HUES6 (cell line): ENCODE results near the gene PCDH12.

Experiments
- H3K27ac ChIP-seq: 2 replicates; pipeline ENCODE4 v1.7.0; 2013; ENCODE audit warnings: low read depth, mild to moderate bottlenecking, low read length, inconsistent platforms
- H3K27me3 ChIP-seq: 2 replicates; pipeline ENCODE4 v1.6.1; 2013; ENCODE audit warnings: low read length; ENCODE audit not compliant: control insufficient read depth, insufficient read depth
- H3K36me3 ChIP-seq: 2 replicates; pipeline ENCODE4 v1.6.1; 2013; ENCODE audit warnings: low read length; ENCODE audit not compliant: control insufficient read depth, insufficient read depth
- H3K4me1 ChIP-seq: 2 replicates; pipeline ENCODE4 v1.6.1; 2013; ENCODE audit warnings: low read length; ENCODE audit not compliant: control insufficient read depth, insufficient read depth
- H3K4me3 ChIP-seq: 2 replicates; pipeline ENCODE4 v1.5.1; 2013; ENCODE audit warnings: low read depth, low read length
- H3K9ac ChIP-seq: one replicate; pipeline ENCODE4 v1.6.1; 2013; ENCODE audit warnings: mild to moderate bottlenecking, low read length
- H3K9me3 ChIP-seq: 2 replicates; pipeline ENCODE4 v1.6.1; 2013; ENCODE audit warnings: low read depth, low read length; ENCODE audit not compliant: control insufficient read depth, insufficient read depth

Gene PCDH12

GRCh38 chr5:141917760-141918159 lies 40.2 kb downstream of the PCDH12 start:
- Histone ChIP-seq H3K9ac (no peak overlapping the region), H3K9me3 (no peaks in the 10 kb centered on the region), H3K27me3 (peaks cover 25% of the 10 kb centered on the region), H3K27ac (no peak overlapping the region), H3K4me3 (no peak overlapping the region), H3K36me3 (no peaks in the 10 kb centered on the region), H3K4me1 (peaks cover 24% of the 10 kb centered on the region)

- peaks cover 21% of the 10 kb centered on the region for H3K4me1 ChIP-seq
- H3K9me3 ChIP-seq = no peaks in the 10 kb centered on the region
- peaks cover 25% of the 10 kb centered on the region for H3K27me3 ChIP-seq
- H3K27ac ChIP-seq = no peak overlapping the region
- H3K4me3 ChIP-seq = no peak overlapping the region
- no peak overlapping the region for H3K9ac ChIP-seq
- H3K36me3 ChIP-seq = no peaks in the 10 kb centered on the region
Observed at GRCh38 chr5:141916522-141916921, 41.5 kb downstream of the PCDH12 start.

DNA sequence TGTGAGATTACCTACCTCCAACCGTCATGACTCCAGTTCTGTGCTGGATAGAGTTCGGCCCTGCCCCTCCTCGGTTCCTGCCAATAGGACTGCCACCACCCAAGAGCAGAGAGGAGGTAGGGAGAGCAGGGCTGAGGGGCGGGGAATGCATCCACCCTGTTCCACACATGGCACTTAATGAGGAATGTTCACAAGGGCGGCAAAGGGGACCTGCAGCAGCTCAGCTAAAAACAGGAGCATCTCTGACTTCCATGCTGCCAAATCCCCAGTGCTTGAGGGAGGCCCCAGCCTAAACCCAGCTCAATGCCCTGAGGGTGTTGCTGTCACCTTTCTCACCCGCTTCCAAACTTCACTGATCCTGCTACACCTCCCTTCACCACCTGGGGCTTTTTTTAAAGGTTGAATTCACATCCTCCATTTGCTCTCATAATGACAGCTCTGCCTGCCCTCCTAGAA lies 42.1 kb downstream of the PCDH12 start:
- Histone ChIP-seq H3K4me1 (peaks cover 21% of the 10 kb centered on the region), H3K27ac (no peak overlapping the region), H3K27me3 (peaks cover 25% of the 10 kb centered on the region), H3K36me3 (no peaks in the 10 kb centered on the region), H3K9me3 (no peaks in the 10 kb centered on the region), H3K4me3 (no peak overlapping the region), H3K9ac (no peak overlapping the region)

DNA sequence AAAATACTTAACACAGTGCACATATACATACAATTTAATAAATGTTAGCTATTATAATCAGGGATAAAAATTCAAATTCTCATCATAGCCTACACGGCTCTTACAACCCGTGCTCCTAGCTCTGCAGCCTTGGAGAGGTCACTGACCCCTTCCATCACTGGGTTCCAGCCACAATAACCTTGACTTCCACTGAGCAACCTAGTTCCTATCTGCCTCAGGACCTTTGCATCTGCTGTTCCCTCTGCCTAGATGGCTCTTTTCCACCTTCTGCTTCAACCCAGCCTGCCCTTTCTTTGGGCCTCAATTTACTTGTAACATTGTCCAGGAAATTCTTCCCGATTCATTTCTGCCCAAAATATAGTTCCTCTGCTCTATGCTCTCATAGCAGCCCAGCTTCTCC lies 43.2 kb downstream of the PCDH12 start:
- Histone ChIP-seq H3K9me3 (no peaks in the 10 kb centered on the region), H3K4me3 (no peak overlapping the region), H3K27me3 (peaks cover 25% of the 10 kb centered on the region), H3K4me1 (peaks cover 21% of the 10 kb centered on the region), H3K9ac (no peak overlapping the region), H3K36me3 (no peaks in the 10 kb centered on the region), H3K27ac (no peak overlapping the region)

- no peaks in the 10 kb centered on the region for H3K36me3 ChIP-seq
- H3K4me3 ChIP-seq = peak overlapping the region; percentile 61
- H3K9me3 ChIP-seq = no peaks in the 10 kb centered on the region
- peaks cover 21% of the 10 kb centered on the region for H3K4me1 ChIP-seq
- no peak overlapping the region for H3K27ac ChIP-seq
- H3K27me3 ChIP-seq = peaks cover 25% of the 10 kb centered on the region
- H3K9ac ChIP-seq = peak overlapping the region; percentile 40
Observed at GRCh38 chr5:141914199-141914743, 43.7 kb downstream of the PCDH12 start.

GRCh38 chr5:141913560-141914198 lies 44.3 kb downstream of the PCDH12 start:
- H3K4me3 ChIP-seq = peak overlapping the region; percentile 61
- peaks cover 25% of the 10 kb centered on the region for H3K27me3 ChIP-seq
- peak overlapping the region; percentile 40 for H3K9ac ChIP-seq

DNA sequence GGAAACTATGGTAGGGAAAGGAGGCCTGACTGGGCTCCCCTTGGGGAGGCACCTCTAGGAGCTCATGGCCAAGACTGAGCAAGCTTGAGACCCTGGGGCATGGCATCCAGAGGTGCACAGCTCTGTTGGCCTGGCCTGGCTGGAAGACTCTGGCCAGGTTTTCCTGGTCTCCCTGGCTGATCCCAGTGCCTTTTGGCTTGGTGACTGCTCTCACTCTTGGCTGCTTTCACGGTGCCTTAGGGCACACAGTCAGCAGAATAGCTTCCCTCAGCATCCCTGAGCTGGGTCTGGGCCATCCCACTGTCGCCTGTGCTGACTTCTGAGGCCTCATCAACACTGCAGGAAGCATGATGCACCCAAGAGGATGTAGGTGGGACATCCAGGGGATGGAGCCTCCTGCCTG lies 47.7 kb downstream of the PCDH12 start:
- Histone ChIP-seq H3K9me3 (no peaks in the 10 kb centered on the region), H3K36me3 (no peaks in the 10 kb centered on the region), H3K4me3 (no peak overlapping the region), H3K9ac (no peak overlapping the region), H3K27ac (no peak overlapping the region), H3K4me1 (peaks cover 11% of the 10 kb centered on the region), H3K27me3 (peaks cover 22% of the 10 kb centered on the region)

More at GRCh38 chr5:141913560-141914198, 44.3 kb downstream of the PCDH12 start:
- no peaks in the 10 kb centered on the region for H3K9me3 ChIP-seq
- H3K36me3 ChIP-seq = no peaks in the 10 kb centered on the region
- no peak overlapping the region for H3K27ac ChIP-seq
- peaks cover 21% of the 10 kb centered on the region for H3K4me1 ChIP-seq

- Histone ChIP-seq H3K36me3 (no peaks in the 10 kb centered on the region), H3K27me3 (peaks cover 14% of the 10 kb centered on the region), H3K9ac (no peak overlapping the region), H3K4me1 (peaks cover 8% of the 10 kb centered on the region), H3K27ac (no peak overlapping the region), H3K4me3 (no peak overlapping the region), H3K9me3 (no peaks in the 10 kb centered on the region)
Observed at GRCh38 chr5:141909212-141909611, 48.8 kb downstream of the PCDH12 start.

DNA sequence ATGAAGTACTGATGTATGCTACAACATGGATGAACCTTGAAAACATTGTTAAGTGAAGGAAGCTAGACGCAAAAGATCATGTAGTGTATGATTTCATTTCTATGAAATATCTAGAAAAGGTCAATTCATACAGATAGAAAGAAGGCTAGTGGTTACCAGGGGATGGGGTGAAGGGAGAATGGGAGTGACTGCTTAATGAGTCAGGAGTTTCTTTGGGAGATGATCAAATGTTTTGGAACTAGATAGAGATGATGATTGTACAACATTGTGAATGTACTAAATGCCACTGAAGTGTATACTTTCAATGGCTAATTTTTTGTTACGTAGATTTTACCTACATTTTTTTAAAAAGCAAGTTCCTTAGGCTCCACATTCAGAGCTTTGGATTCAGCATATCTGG lies 49.2 kb downstream of the PCDH12 start:
- Histone ChIP-seq H3K36me3 (no peaks in the 10 kb centered on the region), H3K4me1 (peaks cover 6% of the 10 kb centered on the region), H3K9ac (no peak overlapping the region), H3K27me3 (peaks cover 11% of the 10 kb centered on the region), H3K27ac (no peak overlapping the region), H3K9me3 (no peaks in the 10 kb centered on the region), H3K4me3 (no peak overlapping the region)

DNA sequence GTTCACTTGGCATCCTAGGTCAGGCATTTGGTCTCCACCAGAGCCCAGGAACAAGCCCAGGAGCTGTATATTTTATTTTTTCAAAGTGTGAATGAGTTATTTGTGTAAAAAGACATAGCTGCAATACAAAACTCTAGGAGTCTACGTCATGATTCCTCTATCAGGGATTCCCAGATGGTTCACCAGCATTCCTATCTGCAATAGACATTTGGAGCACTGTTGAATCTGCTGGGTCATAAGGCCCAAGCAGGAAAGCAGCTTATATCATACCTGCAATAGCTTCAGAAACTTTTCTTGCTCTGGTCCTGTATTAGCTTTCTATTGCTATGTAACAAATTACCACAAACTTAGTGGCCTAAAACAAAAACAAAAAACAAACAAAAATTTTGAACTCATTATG lies 51.0 kb downstream of the PCDH12 start:
- H3K9ac ChIP-seq = no peak overlapping the region
- H3K27ac ChIP-seq = no peak overlapping the region
- no peaks in the 10 kb centered on the region for H3K36me3 ChIP-seq
- H3K9me3 ChIP-seq = no peaks in the 10 kb centered on the region
- H3K4me1 ChIP-seq = no peaks in the 10 kb centered on the region; the same call in 1 of the 2 replicates
- H3K27me3 ChIP-seq = no peaks in the 10 kb centered on the region
- H3K4me3 ChIP-seq = no peak overlapping the region

DNA sequence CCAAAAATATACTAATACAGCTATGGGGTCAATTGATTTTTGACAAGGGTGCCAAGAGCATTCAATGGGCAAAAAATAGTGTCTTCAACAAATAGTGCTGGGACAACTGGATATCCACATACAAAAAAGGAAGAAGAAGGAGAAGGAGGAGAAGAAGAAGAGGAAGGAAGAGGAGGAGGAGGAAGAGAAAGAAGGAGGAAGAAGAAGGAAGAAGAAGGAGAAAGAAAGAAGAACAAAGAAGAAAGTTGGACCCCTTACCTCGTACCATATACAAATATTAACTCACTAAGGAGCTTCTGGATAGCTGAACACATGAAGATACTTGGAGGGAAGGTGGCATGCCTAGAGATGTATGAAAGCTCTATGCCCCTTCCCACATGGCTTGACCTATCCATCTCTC lies 51.5 kb downstream of the PCDH12 start:
- no peaks in the 10 kb centered on the region; the same call in 1 of the 2 replicates for H3K4me1 ChIP-seq
- H3K4me3 ChIP-seq = no peak overlapping the region
- H3K27ac ChIP-seq = no peak overlapping the region
- H3K9me3 ChIP-seq = no peaks in the 10 kb centered on the region
- no peaks in the 10 kb centered on the region for H3K36me3 ChIP-seq
- H3K9ac ChIP-seq = no peak overlapping the region
- no peaks in the 10 kb centered on the region for H3K27me3 ChIP-seq
